Measurements from ENCODE around the gene SBNO1.

GRCh38 chr12:123250471-123251383, 113.9 kb downstream of the SBNO1 start:
- TF ChIP-seq, protein P1, sequence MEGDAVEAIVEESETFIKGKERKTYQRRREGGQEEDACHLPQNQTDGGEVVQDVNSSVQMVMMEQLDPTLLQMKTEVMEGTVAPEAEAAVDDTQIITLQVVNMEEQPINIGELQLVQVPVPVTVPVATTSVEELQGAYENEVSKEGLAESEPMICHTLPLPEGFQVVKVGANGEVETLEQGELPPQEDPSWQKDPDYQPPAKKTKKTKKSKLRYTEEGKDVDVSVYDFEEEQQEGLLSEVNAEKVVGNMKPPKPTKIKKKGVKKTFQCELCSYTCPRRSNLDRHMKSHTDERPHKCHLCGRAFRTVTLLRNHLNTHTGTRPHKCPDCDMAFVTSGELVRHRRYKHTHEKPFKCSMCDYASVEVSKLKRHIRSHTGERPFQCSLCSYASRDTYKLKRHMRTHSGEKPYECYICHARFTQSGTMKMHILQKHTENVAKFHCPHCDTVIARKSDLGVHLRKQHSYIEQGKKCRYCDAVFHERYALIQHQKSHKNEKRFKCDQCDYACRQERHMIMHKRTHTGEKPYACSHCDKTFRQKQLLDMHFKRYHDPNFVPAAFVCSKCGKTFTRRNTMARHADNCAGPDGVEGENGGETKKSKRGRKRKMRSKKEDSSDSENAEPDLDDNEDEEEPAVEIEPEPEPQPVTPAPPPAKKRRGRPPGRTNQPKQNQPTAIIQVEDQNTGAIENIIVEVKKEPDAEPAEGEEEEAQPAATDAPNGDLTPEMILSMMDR (IDR thresholded peaks at IDR 0.05 in 2 of 3, conservative IDR thresholded peaks at IDR 0.05 in 1 of 3; ENCODE audit: borderline replicate concordance in 1 of 3, insufficient read depth in 1 of 3, low read depth in 2 of 3, low read length in 2 of 3), result no peak
- TF ChIP-seq REST (IDR thresholded peaks at IDR 0.05; ENCODE audit: low read depth) (no peak), POLR2A (IDR thresholded peaks at IDR 0.05; ENCODE audit: borderline replicate concordance, extremely low read depth, insufficient read depth, insufficient read length) (no peak), RAD21 (IDR thresholded peaks at IDR 0.05; ENCODE audit: low read depth) (no peak), POLR2AphosphoS5 (IDR thresholded peaks at IDR 0.05; ENCODE audit: low read depth, low read length) (peak; percentile 38; the same call in 1 of the 2 replicates), EZH2 (IDR thresholded peaks at IDR 0.05) (no peak), CBX3 (IDR thresholded peaks at IDR 0.05; ENCODE audit: low read depth) (no peak), ZNF274 (IDR thresholded peaks at IDR 0.05; ENCODE audit: low read depth, low read length) (no peak), ATF3 (IDR thresholded peaks at IDR 0.05) (no peak)
- TF ChIP-seq, protein P2, sequence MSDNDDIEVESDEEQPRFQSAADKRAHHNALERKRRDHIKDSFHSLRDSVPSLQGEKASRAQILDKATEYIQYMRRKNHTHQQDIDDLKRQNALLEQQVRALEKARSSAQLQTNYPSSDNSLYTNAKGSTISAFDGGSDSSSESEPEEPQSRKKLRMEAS (IDR thresholded peaks at IDR 0.05), result no peak

Data from HCT116 (cell line).